GM21786 (cell line): ENCODE measurements around the gene LCE1A.

ENCODE experiments used
- ATAC-seq: cut with Tn5 transposase; IDR thresholded peaks from one replicate; pipeline ENCODE4 v1.9.1; 2021; ENCODE audit not compliant: unreplicated experiment

The LCE1A gene

DNA sequence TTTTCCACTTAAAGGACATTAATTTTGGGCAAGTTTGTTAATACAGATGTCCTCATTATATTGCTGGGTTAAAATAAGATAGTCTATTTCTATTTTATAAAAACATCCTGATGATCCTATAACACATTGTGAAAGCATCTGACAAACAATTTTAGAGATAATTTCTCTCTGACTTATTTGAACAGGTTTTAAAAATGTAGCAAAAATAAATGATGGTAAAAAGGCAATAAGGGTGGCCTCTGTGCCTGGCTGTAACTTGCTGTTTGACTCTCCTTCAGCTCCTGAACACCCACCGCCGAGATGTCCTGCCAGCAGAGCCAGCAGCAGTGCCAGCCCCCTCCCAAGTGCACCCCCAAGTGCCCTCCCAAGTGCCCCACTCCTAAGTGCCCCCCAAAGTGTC is at the start of gene LCE1A:
Gene LCE1A (plus strand): TSS at position 301 of the 400 bp plus-strand sequence. CDS start 0 bp downstream, at position 301.
- ATAC-seq, result no peak

- ATAC-seq, result no peak
Measured at GRCh38 chr1:152777510-152778137, 49.6 kb upstream of the LCE1A start.

GRCh38 chr1:152783095-152783494 is 44.2 kb upstream of the LCE1A start:
- no peak for ATAC-seq

DNA sequence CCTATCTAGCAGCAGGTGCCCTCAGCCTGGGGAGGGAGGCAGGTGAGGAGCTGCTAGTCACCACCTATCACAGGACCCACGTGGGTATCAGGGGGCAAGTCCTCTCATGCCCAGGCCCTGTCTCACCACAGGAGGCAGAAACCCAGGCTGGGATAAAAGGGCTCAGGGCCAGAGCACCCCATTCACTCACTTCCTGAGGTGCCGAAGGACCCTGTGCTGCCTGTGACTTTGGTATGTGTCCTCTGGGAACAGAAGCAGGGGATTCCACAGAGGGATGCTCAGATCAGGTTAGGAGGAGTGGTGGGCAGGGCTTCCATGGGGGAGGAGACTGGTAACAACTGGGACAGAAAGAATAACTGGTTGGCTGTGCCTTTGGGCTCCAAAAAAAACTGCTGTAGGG is 41.2 kb upstream of the LCE1A start, which contains the start of gene LCE1E:
Gene LCE1E (plus strand): TSS at position 181 of the 400 bp plus-strand sequence. CDS start 1,043 bp downstream, outside the sequence.
- no peak for ATAC-seq

DNA sequence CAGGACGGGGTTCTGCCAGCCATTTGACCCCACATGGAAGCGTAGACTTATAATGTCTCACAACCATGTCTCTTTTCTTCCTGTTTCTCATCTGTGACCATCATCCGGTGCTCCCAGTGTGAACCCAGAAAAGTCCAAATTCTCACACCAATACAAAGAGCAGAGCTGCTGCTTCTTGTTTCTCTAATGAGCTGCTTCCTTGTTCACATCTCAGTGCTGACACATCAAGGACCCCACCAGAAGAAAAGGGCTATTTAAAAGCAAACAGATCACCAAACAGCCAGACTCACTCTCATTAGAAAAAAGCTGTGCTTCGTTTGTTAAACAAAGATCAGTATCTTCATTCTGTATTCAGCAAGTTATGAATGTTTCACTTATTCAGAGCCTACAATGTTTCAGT is 31.6 kb upstream of the LCE1A start:
- ATAC-seq, result no peak

- no peak for ATAC-seq
Measured at GRCh38 chr1:152796421-152796820, 30.9 kb upstream of the LCE1A start, which contains the start of gene LCE1D. LCE1D (plus strand) TSS chr1:152796721; CDS start chr1:152797795, 1,074 bp downstream.

DNA sequence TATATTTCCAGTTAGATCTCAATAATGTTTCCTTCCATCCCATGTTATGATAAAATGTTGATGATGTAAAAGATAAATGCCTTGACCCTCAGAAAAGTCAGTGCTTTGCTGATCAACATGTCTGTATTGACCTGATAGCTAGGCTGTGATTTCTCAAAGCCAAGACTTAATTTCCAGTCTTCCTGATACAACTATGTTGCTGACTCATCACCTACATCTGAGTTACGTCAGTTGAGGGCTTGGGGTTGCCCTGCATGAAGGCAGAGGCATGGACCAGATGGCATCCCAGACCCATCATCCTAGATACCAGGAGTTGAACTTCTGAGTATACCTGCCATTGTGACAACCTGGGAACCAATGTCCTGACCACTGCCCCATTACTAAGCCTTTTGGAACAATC is 25.9 kb upstream of the LCE1A start:
- no peak for ATAC-seq

- ATAC-seq, result no peak
Measured at GRCh38 chr1:152806576-152806975, 20.7 kb upstream of the LCE1A start, which contains the start of gene LCE1C. LCE1C (minus strand) TSS chr1:152806651; CDS start chr1:152805478, 1,173 bp downstream.

DNA sequence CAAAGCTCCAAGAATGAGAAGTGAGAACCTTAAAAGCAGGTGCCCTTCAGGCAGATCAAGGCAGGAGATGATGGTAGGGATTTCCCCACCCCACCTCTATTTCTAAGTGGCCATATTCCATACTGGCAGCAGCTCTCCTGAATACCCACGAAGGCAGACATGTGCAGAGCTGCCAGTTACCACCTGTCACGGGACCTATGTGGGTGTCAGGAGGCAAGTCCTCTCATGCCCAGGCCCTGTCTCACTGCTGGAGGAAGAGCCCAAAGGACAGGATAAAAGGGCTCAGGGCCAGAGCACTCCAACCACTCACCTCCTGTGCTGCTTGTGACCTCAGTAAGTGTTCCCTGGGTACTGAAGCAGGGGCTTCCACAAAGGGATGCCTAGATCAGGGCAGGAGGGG is 16.2 kb upstream of the LCE1A start:
- ATAC-seq, result no peak

DNA sequence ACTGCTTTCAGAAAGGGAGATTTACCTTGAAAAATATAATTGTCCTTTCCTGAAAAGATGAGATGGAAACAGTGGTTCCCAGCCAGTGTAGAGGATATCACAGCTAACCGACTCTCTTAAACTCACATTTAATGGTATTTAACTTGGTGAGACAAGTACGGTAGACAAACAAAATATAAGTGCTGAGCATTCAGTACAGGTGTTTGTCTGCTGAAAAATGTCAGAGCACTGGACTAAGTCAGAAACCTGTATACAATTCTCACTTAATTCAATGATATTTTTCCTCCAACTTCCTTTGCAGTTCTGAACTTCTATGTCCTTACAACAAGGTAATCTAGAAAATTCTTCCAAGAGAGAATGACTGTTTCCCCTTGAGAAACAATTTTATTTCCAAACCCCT is 15.6 kb upstream of the LCE1A start, which contains the start of gene LCE1B:
Gene LCE1B (plus strand): TSS at position 301 of the 400 bp plus-strand sequence. CDS start 476 bp downstream, outside the sequence.
- ATAC-seq, result no peak

- ATAC-seq, result no peak
Measured at GRCh38 chr1:152817309-152817708, 10.0 kb upstream of the LCE1A start.

- ATAC-seq, result no peak
Measured at GRCh38 chr1:152823294-152823693, 4.0 kb upstream of the LCE1A start.

GRCh38 chr1:152824964-152825363 is 2.3 kb upstream of the LCE1A start:
- ATAC-seq, result no peak

GRCh38 chr1:152836870-152837269 is 9.6 kb downstream of the LCE1A start:
- no peak for ATAC-seq

DNA sequence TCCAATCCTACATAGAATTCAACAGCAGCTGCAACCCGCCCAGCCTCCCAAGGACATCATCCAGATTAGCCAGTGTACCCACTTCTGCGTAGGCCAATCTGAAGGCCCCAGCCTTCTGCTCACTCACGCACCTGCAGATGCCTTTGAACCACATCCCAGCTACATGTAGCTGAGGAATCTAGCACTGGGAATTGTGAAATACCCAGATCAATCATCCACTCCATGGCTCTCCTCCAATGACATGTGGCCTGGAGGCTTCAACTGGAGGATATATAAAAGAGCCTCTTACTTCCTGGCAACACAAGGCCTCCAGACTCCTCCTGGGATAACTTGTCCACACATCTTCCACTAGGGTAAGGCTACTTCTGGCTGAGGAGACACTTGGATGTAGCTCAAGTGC is 15.3 kb downstream of the LCE1A start, which contains the start of gene LCE6A:
Gene LCE6A (plus strand): TSS at position 301 of the 400 bp plus-strand sequence. CDS start 665 bp downstream, outside the sequence.
- no peak for ATAC-seq

DNA sequence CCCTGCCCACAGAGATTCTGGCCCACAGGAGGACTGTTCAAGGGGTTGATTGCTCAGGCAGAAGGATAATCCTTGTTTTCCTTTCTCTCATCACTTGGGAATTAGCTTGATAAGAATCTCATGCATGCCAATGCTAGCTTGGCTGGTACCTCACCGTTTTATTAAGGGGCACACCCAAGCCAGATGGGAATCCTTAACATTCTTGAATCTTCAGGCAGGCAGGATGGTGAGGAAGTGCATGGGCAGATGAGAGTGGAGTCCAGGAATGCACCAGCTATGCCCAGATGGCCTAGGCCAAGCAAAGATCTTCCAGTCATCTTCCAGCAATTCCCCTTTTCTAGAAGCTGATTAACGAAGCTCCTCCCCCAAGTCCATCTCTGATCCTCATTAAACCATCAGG is 28.4 kb downstream of the LCE1A start:
- no peak for ATAC-seq

DNA sequence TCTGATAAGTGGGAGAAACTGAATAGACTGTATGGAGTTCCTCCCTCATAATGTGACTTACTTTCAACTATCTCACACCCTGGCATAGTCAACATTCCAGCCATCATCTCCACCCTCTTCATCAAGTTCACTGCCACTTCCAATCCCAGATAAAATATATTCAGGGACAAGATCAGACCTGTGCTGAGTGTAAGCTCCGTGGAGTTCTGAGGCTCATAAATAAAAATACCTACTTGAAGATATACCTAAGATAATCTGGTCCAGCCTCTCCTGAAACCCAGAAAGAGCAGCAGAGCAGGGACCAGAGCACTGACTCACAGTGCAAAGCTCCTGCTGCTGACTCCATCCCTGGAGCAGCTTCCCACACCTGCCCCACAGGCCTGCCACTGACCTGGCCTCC is 30.8 kb downstream of the LCE1A start:
- ATAC-seq, result no peak

- no peak for ATAC-seq
Measured at GRCh38 chr1:152859696-152860095, 32.4 kb downstream of the LCE1A start, which contains the start of gene LCE7A. LCE7A (plus strand) TSS chr1:152859996; CDS start chr1:152860698, 702 bp downstream.

- no peak for ATAC-seq
Measured at GRCh38 chr1:152860129-152860528, 32.9 kb downstream of the LCE1A start.

GRCh38 chr1:152861374-152861773 is 34.1 kb downstream of the LCE1A start:
- no peak for ATAC-seq

GRCh38 chr1:152864443-152864842 is 37.2 kb downstream of the LCE1A start:
- ATAC-seq, result no peak

GRCh38 chr1:152866321-152866720 is 39.0 kb downstream of the LCE1A start:
- no peak for ATAC-seq
